HG03135 (cell line): Measurements from ENCODE around the gene ADNP.
"Not testable (repeated sequence)": the region's sequence is repeated elsewhere in the genome, so short reads cannot be mapped to it uniquely, and the experiment has no call there.

Source experiments
- ATAC-seq: cut with Tn5 transposase; IDR thresholded peaks from one replicate; pipeline ENCODE4 v1.9.1; 2021; ENCODE audit warnings: mild to moderate bottlenecking, moderate library complexity; ENCODE audit not compliant: unreplicated experiment

Gene ADNP

GRCh38 chr20:50903353-50904051 lies 27.7 kb downstream of the ADNP start:
- no peak for ATAC-seq

- no peak for ATAC-seq
These were observed 29.9 kb downstream of the ADNP start for GRCh38 chr20:50901301-50901700.

GRCh38 chr20:50900261-50900660 lies 31.0 kb downstream of the ADNP start:
- no peak for ATAC-seq

GRCh38 chr20:50898475-50898874 lies 32.8 kb downstream of the ADNP start:
- no peak for ATAC-seq

GRCh38 chr20:50895111-50895830 lies 36.0 kb downstream of the ADNP start:
- ATAC-seq: no peak

- no peak for ATAC-seq
These were observed 37.6 kb downstream of the ADNP start for GRCh38 chr20:50893620-50894019.

GRCh38 chr20:50892394-50892793 lies 38.8 kb downstream of the ADNP start:
- ATAC-seq: no peak

GRCh38 chr20:50891138-50891537 lies 40.1 kb downstream of the ADNP start:
- no peak for ATAC-seq

GRCh38 chr20:50887576-50887975 lies 43.7 kb downstream of the ADNP start:
- no peak for ATAC-seq

GRCh38 chr20:50886184-50886790 lies 45.0 kb downstream of the ADNP start:
- ATAC-seq: no peak

- ATAC-seq: no peak
These were observed 45.5 kb downstream of the ADNP start for GRCh38 chr20:50885781-50886180.

- ATAC-seq: no peak
These were observed 46.2 kb downstream of the ADNP start for GRCh38 chr20:50885068-50885467.

GRCh38 chr20:50883856-50884255 lies 47.4 kb downstream of the ADNP start:
- ATAC-seq: no peak

GRCh38 chr20:50881759-50882424 lies 49.3 kb downstream of the ADNP start:
- ATAC-seq: not testable (repeated sequence)

- ATAC-seq: no peak
These were observed 51.3 kb downstream of the ADNP start for GRCh38 chr20:50879649-50880550.

- no peak for ATAC-seq
These were observed 53.9 kb downstream of the ADNP start for GRCh38 chr20:50877232-50877743.

- ATAC-seq: no peak
These were observed 54.4 kb downstream of the ADNP start for GRCh38 chr20:50876816-50877215.

- ATAC-seq: no peak
These were observed 55.1 kb downstream of the ADNP start for GRCh38 chr20:50876063-50876685.

- ATAC-seq: no peak
These were observed 56.2 kb downstream of the ADNP start for GRCh38 chr20:50874758-50875665.
